ENCODE results near the gene SPATA45. TPM values are rescaled to one million over a fixed set of nuclear protein-coding genes. Genes with fewer than 3 reads are reported as not detected.

The SPATA45 gene
- total and polyA plus RNA-seq, 2 of the 4 experiments (the other 2 are of a cell fraction), result not detected

DNA sequence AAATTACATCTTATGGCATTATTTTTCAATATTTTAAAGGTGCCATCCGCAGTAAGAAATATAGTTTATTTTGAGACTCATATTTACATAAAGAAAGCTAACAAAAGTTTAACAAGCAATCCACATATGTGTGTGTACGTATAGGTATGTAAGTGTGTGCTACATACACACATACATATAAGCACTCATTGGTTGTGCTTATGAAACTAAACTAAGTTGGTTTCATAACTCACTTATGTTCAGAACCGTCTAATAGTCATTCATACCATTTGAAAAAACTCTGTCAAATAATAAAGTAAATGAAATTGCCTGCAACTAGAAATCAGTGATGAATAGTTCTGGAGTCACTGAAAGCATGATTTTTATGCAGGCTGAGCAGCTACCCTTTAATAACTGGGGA is 41.7 kb downstream of the SPATA45 start:
- Histone ChIP-seq H2AFZ (replicated peaks; ENCODE audit: low read length, poor library complexity) (no peak overlapping the region), H2BK15ac (ENCODE audit: low read depth, low read length) (no peak overlapping the region), H3K4ac (ENCODE audit: low read depth, low read length) (no peak overlapping the region), H4K8ac (ENCODE audit: low read depth in 2 of 2, low read length in 2 of 2) (no peak overlapping the region), H3K27me3 (ENCODE audit: control insufficient read depth, insufficient read depth, low read length) (no peaks in the 10 kb centered on the region), H3K9me3 (ENCODE audit: control insufficient read depth, insufficient read depth, low read length) (no peaks in the 10 kb centered on the region), H2BK20ac (ENCODE audit: low read depth, low read length) (no peak overlapping the region), H4K91ac (ENCODE audit: insufficient read depth, low read depth, low read length) (no peak overlapping the region), H3K27ac (ENCODE audit: insufficient read depth, low read length) (no peak overlapping the region), H3K4me2 (ENCODE audit: low read depth, low read length) (no peak overlapping the region), H3K56ac (ENCODE audit: extremely low read depth, insufficient read depth, low read length) (no peak overlapping the region), H3K9ac (ENCODE audit: low read depth, low read length) (no peak overlapping the region), H3K4me3 (ENCODE audit: insufficient read depth, low read depth, low read length) (no peak overlapping the region), H2AK5ac (ENCODE audit: low read depth, low read length) (no peak overlapping the region), H4K5ac (ENCODE audit: low read depth, low read length) (no peak overlapping the region), H3K14ac (replicated peaks; ENCODE audit: low read depth, low read length) (no peak overlapping the region), H2AK9ac (replicated peaks; ENCODE audit: low read depth, low read length, poor library complexity) (no peak overlapping the region), H3K79me1 (ENCODE audit: low read depth in 1 of 2, low read length in 2 of 2) (no peaks in the 10 kb centered on the region), H2BK120ac (ENCODE audit: low read depth, low read length) (no peak overlapping the region), H3K36me3 (ENCODE audit: control insufficient read depth, insufficient read depth, low read length) (0 out of 2 replicates have a peak, but pooled peaks cover 1% of the 10 kb centered on the region), H3K9me1 (ENCODE audit: insufficient read depth, low read length) (no peaks in the 10 kb centered on the region), H3K23ac (ENCODE audit: low read depth, low read length) (no peak overlapping the region), H3K4me1 (ENCODE audit: control insufficient read depth, insufficient read depth, low read length) (no peaks in the 10 kb centered on the region), H4K20me1 (ENCODE audit: insufficient read depth, low read length) (no peaks in the 10 kb centered on the region), H2BK5ac (ENCODE audit: low read depth, low read length, poor library complexity, severe bottlenecking) (no peak overlapping the region), H3K18ac (ENCODE audit: low read depth, low read length) (no peak overlapping the region)
- dilution Hi-C loops (cut with HindIII; ENCODE audit: low sequenced_read_pairs, unreplicated experiment), result no loop called here
- in situ Hi-C loops (cut with MboI; ENCODE audit: low sequenced_read_pairs), result no loop called here
- ChIA-PET CTCF (interaction anchor here (0.6 to 1.0 kb wide), 3 partner anchors 9 to 153 kb away, joined by 3 to 6 read pairs (median 4); no protein-coding TSS in a partner anchor), POLR2A (ENCODE audit: unreplicated experiment) (no interaction called here)
- DNase-seq, result no peak
- intact Hi-C loops (cut with micrococcal nuclease), result no loop called here
- no CpG with 5 or more reads among the region's 3 CpGs for WGBS, 2 experiments (ENCODE audit: extremely low coverage in 2 of 2, insufficient read length in 1 of 2)
- no peak for TF ChIP-seq BHLHE40 (IDR thresholded peaks at IDR 0.05; ENCODE audit: low read depth, low read length)
- no peak for TF ChIP-seq CEBPB (IDR thresholded peaks at IDR 0.05; ENCODE audit: low read depth, low read length)
- TF ChIP-seq MXI1 (IDR thresholded peaks at IDR 0.05; ENCODE audit: borderline replicate concordance, low read depth, low read length), result no peak
- TF ChIP-seq, protein P1, sequence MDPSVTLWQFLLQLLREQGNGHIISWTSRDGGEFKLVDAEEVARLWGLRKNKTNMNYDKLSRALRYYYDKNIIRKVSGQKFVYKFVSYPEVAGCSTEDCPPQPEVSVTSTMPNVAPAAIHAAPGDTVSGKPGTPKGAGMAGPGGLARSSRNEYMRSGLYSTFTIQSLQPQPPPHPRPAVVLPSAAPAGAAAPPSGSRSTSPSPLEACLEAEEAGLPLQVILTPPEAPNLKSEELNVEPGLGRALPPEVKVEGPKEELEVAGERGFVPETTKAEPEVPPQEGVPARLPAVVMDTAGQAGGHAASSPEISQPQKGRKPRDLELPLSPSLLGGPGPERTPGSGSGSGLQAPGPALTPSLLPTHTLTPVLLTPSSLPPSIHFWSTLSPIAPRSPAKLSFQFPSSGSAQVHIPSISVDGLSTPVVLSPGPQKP (IDR thresholded peaks at IDR 0.05; ENCODE audit: borderline replicate concordance, low read depth, low read length), result no peak
- TF ChIP-seq RFX5 (IDR thresholded peaks at IDR 0.05; ENCODE audit: low read depth, low read length), result no peak
- TF ChIP-seq FOS (IDR thresholded peaks at IDR 0.05; ENCODE audit: low read depth, low read length), result no peak
- no peak for TF ChIP-seq POLR2A (IDR thresholded peaks at IDR 0.05; ENCODE audit: low read depth, low read length)
- no peak for TF ChIP-seq MAZ (IDR thresholded peaks at IDR 0.05; ENCODE audit: borderline replicate concordance, low read depth, low read length)
- TF ChIP-seq, protein P2, sequence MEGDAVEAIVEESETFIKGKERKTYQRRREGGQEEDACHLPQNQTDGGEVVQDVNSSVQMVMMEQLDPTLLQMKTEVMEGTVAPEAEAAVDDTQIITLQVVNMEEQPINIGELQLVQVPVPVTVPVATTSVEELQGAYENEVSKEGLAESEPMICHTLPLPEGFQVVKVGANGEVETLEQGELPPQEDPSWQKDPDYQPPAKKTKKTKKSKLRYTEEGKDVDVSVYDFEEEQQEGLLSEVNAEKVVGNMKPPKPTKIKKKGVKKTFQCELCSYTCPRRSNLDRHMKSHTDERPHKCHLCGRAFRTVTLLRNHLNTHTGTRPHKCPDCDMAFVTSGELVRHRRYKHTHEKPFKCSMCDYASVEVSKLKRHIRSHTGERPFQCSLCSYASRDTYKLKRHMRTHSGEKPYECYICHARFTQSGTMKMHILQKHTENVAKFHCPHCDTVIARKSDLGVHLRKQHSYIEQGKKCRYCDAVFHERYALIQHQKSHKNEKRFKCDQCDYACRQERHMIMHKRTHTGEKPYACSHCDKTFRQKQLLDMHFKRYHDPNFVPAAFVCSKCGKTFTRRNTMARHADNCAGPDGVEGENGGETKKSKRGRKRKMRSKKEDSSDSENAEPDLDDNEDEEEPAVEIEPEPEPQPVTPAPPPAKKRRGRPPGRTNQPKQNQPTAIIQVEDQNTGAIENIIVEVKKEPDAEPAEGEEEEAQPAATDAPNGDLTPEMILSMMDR (conservative IDR thresholded peaks at IDR 0.05; ENCODE audit: low read depth, low read length), result no peak
- TF ChIP-seq NFE2L2 (IDR thresholded peaks at IDR 0.05; ENCODE audit: low read depth, low read length), result no peak
- TF ChIP-seq MAFK (IDR thresholded peaks at IDR 0.05; ENCODE audit: low read depth, low read length), result no peak
- no peak for TF ChIP-seq CHD1 (IDR thresholded peaks at IDR 0.05; ENCODE audit: low read depth, low read length)
- no peak for TF ChIP-seq SMC3 (IDR thresholded peaks at IDR 0.05; ENCODE audit: low read depth, low read length)
- no TSS peak for BruUV-seq (replicated peaks)
- ATAC-seq (ENCODE audit: low read depth), result no peak

Data from IMR-90 (cell line).